DMS114 treated with DMSO at 0.1 percent for 48 hours (cell line): ENCODE results near the gene MINK1.
"Not testable (repeated sequence)": the region's sequence is repeated elsewhere in the genome, so short reads cannot be mapped to it uniquely, and the experiment has no call there.

ENCODE experiments used
- DNase-seq: peaks from one replicate; lab custom pipeline; 2025; ENCODE audit not compliant: unreplicated experiment; lab: John Stamatoyannopoulos, UW

MINK1 gene

GRCh38 chr17:4810696-4811290 is 22.3 kb upstream of the MINK1 start:
- no peak for DNase-seq

GRCh38 chr17:4811471-4811870 is 21.7 kb upstream of the MINK1 start:
- DNase-seq = no peak

DNA sequence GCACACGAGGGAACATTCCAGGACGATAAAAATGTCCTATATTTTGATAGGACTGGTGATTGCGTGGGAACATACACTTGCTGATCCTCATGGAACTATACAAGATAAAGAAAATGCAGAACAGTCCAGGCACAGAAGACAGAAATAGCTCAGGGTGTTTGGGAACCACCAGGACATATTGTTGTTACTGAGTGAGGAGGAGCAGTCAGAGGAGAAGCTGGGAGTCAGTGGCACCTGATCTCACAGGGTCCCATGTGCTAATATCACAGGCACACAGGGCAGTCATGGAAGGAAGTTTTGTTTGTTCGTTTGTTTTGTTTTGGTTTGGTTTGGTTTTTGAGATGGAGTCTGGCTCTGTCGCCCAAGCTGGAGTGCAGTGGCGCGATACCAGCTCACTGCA is 20.4 kb upstream of the MINK1 start:
- DNase-seq = no peak

DNA sequence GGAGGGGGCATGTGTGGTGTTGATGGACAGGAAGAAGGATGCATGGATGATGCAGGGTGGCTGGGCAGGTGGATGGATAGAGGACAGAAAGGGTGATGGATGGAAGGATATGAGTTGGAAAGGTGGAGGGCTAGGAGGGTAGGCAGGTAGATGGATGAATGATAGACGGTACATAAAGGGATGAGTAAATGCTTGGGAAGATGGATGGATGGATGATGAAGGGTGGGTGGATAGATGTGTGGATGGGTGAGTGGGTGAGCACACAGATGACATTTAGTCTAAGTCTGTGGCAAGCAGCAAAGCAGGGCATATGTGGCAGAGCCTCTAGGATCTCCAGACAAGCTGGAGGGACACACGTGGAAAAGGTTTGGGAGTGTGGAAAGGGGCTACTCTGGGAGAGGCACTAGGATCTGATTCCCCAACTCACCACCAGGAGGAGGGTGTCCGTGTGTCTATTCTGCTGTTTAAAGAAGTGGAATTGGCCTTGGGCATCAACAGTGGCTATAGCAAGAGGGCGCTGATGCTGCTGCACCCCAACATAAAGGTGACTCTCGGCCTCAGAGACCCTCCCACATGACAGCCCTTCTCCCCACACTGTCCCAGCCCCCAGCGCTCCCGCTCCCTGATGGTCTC is 18.0 kb upstream of the MINK1 start:
- no peak for DNase-seq

GRCh38 chr17:4816826-4817225 is 16.3 kb upstream of the MINK1 start:
- no peak for DNase-seq

DNA sequence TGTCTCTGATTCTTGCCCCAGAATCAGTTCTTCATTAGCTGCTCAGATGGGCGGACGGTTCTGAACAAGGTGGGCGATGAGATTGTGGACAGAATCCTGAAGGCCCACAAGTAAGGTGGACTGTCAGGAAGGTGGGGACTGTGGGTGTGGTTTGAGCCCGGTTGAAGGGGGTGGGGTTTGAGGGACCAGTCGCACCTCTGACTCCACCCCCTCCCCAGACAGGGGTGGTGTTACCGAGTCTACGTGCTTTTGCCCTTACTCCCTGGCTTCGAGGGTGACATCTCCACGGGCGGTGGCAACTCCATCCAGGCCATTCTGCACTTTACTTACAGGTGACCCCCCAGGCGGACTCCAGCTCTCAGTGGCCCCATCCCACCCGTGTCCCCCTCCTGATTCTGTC is 14.9 kb upstream of the MINK1 start:
- no peak for DNase-seq

DNA sequence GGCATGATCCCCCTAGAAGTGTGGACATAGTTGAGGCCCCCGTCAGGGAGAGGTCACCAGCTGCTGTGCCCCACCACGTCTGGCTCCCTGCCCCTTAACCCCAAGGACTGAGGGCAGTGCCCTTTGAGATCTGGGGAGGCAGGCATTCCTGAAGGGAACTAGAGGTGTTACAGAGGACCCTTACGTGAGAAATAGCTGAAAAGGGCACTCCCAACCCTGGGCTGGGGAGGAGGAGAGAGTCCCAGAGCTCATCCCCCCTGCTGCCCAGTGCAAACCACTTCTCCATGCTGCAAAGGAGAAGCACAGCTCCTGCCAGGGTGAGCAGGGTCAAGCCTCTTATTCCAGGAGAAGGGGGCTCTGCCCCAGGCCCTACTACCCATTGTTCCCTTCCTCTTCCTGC is 10.3 kb upstream of the MINK1 start:
- no peak for DNase-seq

GRCh38 chr17:4823373-4824089 is 9.6 kb upstream of the MINK1 start:
- no peak for DNase-seq

DNA sequence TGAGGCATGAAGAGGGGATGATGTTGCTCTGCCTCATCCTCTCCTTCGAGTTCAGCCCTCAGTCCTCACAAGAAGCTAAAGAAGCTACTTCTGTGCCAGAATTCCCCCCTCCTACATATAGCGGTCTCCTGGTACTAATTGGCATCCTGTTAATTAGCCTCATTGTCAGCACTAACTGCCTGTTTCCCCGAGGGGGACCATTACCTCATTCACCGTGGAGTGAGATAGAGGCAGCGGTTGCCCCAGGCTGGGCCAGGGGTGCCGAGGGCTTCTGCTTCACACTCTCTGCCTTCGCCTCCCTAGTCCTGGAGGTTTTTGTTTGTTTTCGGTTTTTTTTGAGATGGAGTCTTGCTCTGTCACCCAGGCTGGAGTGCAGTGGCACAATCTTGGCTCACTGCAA is 5.7 kb upstream of the MINK1 start:
- DNase-seq = no peak

GRCh38 chr17:4832829-4833177 is 337 bp upstream of the MINK1 start:
- not testable (repeated sequence) for DNase-seq

GRCh38 chr17:4833941-4834680 is 971 bp downstream of the MINK1 start:
- no peak for DNase-seq

- DNase-seq = no peak
These were observed 1.5 kb downstream of the MINK1 start for GRCh38 chr17:4834681-4835020.

DNA sequence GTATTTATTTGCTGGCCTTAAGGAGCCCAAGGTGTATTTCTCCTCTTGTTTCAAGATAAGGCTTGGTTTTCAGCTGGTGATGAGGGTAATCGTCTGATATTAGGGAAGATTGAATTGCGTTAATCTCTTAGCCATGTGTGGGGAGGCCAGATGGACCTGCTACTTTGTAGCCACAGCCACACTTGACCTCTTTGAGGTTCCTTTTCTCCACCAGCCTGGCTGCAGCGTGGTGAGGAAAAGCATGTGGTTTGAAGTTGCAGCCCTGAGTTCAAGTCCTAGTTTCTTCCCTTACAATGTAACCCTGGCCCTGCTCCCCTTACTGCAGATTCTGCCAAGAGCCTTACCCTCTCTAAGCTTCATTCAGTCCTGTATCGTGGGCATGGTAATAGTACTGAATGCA is 3.1 kb downstream of the MINK1 start:
- no peak for DNase-seq

- DNase-seq = no peak
These were observed 4.5 kb downstream of the MINK1 start for GRCh38 chr17:4837471-4838308.

GRCh38 chr17:4838309-4838785 is 5.2 kb downstream of the MINK1 start:
- DNase-seq = no peak

DNA sequence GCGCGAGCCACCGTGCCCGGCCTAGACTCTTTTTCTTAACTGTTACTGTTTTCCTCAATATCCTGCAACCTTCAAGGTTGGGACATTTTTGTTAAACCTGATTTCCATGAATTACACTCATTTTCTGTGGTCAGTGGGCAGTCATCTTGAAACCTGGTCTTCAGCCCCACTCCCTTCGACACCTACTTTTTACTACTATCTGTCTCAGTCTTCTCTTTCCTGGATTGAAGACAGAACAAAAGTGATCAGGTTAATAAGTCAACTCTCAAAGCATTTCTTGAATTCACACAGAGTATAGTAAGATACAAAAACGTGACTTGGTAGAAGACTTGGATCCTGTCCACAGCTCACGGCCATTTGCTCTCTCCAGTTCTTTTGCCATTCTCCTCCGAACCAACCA is 6.1 kb downstream of the MINK1 start:
- no peak for DNase-seq

GRCh38 chr17:4839965-4840892 is 7.1 kb downstream of the MINK1 start:
- no peak for DNase-seq

GRCh38 chr17:4840893-4841242 is 7.7 kb downstream of the MINK1 start:
- DNase-seq = no peak

- DNase-seq = no peak
These were observed 9.2 kb downstream of the MINK1 start for GRCh38 chr17:4842376-4842775.
